Lung (tissue), 12 donors: ENCODE results near the gene MTHFD2. TPM values are rescaled to one million over a fixed set of nuclear protein-coding genes. Genes with fewer than 3 reads are reported as not detected.

Experiments used
- ATAC-seq: fragments of 200-7000 bp; cut with Tn5 transposase; one replicate; pipeline ENCODE4 v1.9.1; 2020; ENCODE audit warnings: moderate number of reproducible peaks; ENCODE audit not compliant: insufficient read depth, low FRiP score
- DNase-seq, 3 donors: peaks; one replicate each; pipeline ENCODE4 v3.0.0-alpha.2; 2013 to 2017
- H3K27ac ChIP-seq, 2 donors: one replicate each; pipeline ENCODE4 v1.5.1; 2013; ENCODE audit warnings: mild to moderate bottlenecking in 2 of 2, moderate library complexity in 2 of 2, control low read depth in 1 of 2, inconsistent platforms in 1 of 2, low read depth in 1 of 2, low read length in 1 of 2
- H3K27me3 ChIP-seq, 3 donors: one replicate each; pipeline ENCODE4 v1.5.1; 2013; ENCODE audit warnings: low read length in 2 of 3; ENCODE audit not compliant: control insufficient read depth in 3 of 3, insufficient read depth in 3 of 3
- H3K36me3 ChIP-seq, 4 donors: one replicate each; pipeline ENCODE4 v1.5.1; 2013; ENCODE audit warnings: low read length in 4 of 4, mild to moderate bottlenecking in 1 of 4, moderate library complexity in 1 of 4; ENCODE audit not compliant: control insufficient read depth in 4 of 4, insufficient read depth in 4 of 4
- H3K4me1 ChIP-seq, 5 donors: one replicate each; pipeline ENCODE4 v1.5.1; 2013; ENCODE audit warnings: low read length in 5 of 5, mild to moderate bottlenecking in 2 of 5, moderate library complexity in 1 of 5; ENCODE audit not compliant: control insufficient read depth in 5 of 5, insufficient read depth in 5 of 5
- H3K4me3 ChIP-seq: one replicate; pipeline ENCODE4 v1.5.1; 2013; ENCODE audit warnings: mild to moderate bottlenecking, control low read depth, moderate library complexity
- H3K9ac ChIP-seq, 2 donors: one replicate each; pipeline ENCODE4 v1.5.1; 2013; ENCODE audit warnings: low read length in 2 of 2, control low read depth in 1 of 2; ENCODE audit not compliant: insufficient read depth in 1 of 2
- H3K9me3 ChIP-seq, 4 donors: one replicate each; pipeline ENCODE4 v1.5.1; 2013; ENCODE audit warnings: low read length in 3 of 4, mild to moderate bottlenecking in 1 of 4, moderate library complexity in 1 of 4; ENCODE audit not compliant: control insufficient read depth in 4 of 4, insufficient read depth in 3 of 4
- WGBS, 2 donors: extraction: QIAGEN DNeasy Blood & Tissue Kit; methylation state at CpG; one replicate each; pipeline ENCODE4 v1.1.7; 2013; 5-methylcytosine and 5-hydroxymethylcytosine counted together
- polyA plus RNA-seq, 2 donors: library from polyadenylated mRNA; stranded (reverse); fragments of 200-250 nt; gene quantifications; one replicate each; pipeline ENCODE4 v1.2.1, GENCODE V29; 2013
- total RNA-seq, 2 donors: library from RNA; depleted of rRNA in 1 of 2; stranded (reverse); fragments of >200 nt in 1 of 2; gene quantifications; one replicate each; pipeline ENCODE4 v1.2.1, GENCODE V29; 2014 to 2021
- TF ChIP-seq, protein P1 (sequence below): IDR thresholded peaks from 2 replicates; pipeline ENCODE4 v1.5.1; 2012; ENCODE audit warnings: mild to moderate bottlenecking; ENCODE audit errors: control extremely low read depth, extremely low read depth
- donor health status: control.
- donor health status: control.
- donor health status: Bipolar disorder and iron deficiency.
- donor health status: healthy.
- donor health status: DM: yes; HTN: yes; CAD: no.

Gene MTHFD2
- total and polyA plus RNA-seq, 4 donors: 20.9 to 88.1 (median 58.2) TPM

DNA sequence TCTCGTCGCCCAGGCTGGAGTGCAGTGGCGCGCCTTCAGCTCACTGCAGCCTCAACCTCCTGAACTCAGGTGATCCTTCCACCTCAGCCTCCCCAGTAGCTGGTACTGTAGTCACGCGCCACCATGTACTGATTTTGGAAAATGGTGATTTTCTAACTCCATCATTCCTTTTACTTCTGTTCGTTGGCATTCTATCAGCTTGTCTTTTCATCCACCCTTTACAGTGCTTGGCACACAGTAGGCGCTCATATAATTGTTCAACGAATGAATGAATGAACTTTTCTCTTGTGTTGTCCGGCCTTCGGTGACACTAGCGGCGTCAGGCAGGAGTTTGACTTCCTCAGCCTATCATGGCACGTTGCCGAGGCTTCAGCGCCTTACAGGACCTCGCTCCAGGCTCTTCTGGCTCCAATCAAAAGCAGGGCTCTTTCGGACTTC, 373 bp upstream of the MTHFD2 start:
- H3K4me1 ChIP-seq: peaks cover 0 to 13% (median 0%) of the 10 kb centered on the region in 5 donors
- no peak overlapping the region for H3K4me3 ChIP-seq
- H3K9ac ChIP-seq: no peak overlapping the region
- TF ChIP-seq, protein P1, sequence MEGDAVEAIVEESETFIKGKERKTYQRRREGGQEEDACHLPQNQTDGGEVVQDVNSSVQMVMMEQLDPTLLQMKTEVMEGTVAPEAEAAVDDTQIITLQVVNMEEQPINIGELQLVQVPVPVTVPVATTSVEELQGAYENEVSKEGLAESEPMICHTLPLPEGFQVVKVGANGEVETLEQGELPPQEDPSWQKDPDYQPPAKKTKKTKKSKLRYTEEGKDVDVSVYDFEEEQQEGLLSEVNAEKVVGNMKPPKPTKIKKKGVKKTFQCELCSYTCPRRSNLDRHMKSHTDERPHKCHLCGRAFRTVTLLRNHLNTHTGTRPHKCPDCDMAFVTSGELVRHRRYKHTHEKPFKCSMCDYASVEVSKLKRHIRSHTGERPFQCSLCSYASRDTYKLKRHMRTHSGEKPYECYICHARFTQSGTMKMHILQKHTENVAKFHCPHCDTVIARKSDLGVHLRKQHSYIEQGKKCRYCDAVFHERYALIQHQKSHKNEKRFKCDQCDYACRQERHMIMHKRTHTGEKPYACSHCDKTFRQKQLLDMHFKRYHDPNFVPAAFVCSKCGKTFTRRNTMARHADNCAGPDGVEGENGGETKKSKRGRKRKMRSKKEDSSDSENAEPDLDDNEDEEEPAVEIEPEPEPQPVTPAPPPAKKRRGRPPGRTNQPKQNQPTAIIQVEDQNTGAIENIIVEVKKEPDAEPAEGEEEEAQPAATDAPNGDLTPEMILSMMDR: no peak
- DNase-seq: no peak
- H3K36me3 ChIP-seq: no peaks in the 10 kb centered on the region
- H3K9me3 ChIP-seq: no peaks in the 10 kb centered on the region
- H3K27ac ChIP-seq: peak overlapping the region in 1 of 2 donors; percentile 86
- WGBS, 2 donors: 34 to 37% methylated on average over 18 of the region's 18 CpGs
- no peak for ATAC-seq
- no peaks in the 10 kb centered on the region for H3K27me3 ChIP-seq

DNA sequence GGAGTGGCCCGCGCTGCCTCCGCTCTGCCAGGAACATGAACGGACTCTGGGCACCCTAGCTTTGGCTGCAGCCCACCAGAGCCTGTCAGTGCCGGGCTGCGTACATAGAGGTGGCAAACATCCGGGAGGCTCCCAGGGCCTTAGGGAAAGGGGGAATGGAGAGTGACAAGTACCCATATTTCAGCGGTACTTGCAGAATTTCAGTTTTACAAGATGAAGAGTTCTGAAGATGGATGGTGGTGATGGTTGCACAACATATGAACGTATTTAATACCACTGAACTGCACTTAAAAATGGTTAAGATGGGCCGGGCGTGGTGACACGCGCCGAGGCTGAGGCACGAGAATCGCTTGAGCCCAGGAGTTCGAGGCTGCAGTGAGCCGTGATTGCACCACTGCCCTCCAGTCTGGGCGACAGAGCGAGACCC, 873 bp downstream of the MTHFD2 start:
- peak overlapping the region; percentile 84 to 86 for H3K27ac ChIP-seq
- H3K9ac ChIP-seq: peak overlapping the region in 1 of 2 donors; percentile 0
- no peaks in the 10 kb centered on the region for H3K9me3 ChIP-seq
- peak overlapping the region; percentile 47 for H3K4me3 ChIP-seq
- H3K27me3 ChIP-seq: no peaks in the 10 kb centered on the region
- TF ChIP-seq, protein P1: no peak
- no peaks in the 10 kb centered on the region for H3K36me3 ChIP-seq
- ATAC-seq: no peak
- no peak for DNase-seq
- WGBS, 2 donors: 2 to 4% methylated on average over 18 to 20 of the region's 20 CpGs
- peaks cover 0 to 13% (median 0%) of the 10 kb centered on the region in 5 donors for H3K4me1 ChIP-seq

GRCh38 chr2:74199871-74200305, 1.5 kb downstream of the MTHFD2 start:
- WGBS, 2 donors: 36 to 46% methylated on average over 8 of the region's 8 CpGs
- no peaks in the 10 kb centered on the region for H3K27me3 ChIP-seq
- no peak for ATAC-seq
- peaks cover 0 to 13% (median 0%) of the 10 kb centered on the region in 5 donors for H3K4me1 ChIP-seq
- H3K27ac ChIP-seq: no peak overlapping the region
- TF ChIP-seq, protein P1: no peak
- no peaks in the 10 kb centered on the region for H3K36me3 ChIP-seq
- no peak overlapping the region for H3K9ac ChIP-seq
- peak in 2 of 3 donors; percentile 17 to 19 for DNase-seq
- H3K4me3 ChIP-seq: no peak overlapping the region
- no peaks in the 10 kb centered on the region for H3K9me3 ChIP-seq

- Histone ChIP-seq H3K4me3 (no peak overlapping the region), H3K4me1 (peaks cover 0 to 13% (median 0%) of the 10 kb centered on the region in 5 donors), H3K36me3 (no peaks in the 10 kb centered on the region), H3K27ac (no peak overlapping the region), H3K9me3 (no peaks in the 10 kb centered on the region), H3K9ac (no peak overlapping the region), H3K27me3 (no peaks in the 10 kb centered on the region)
- no peak for ATAC-seq
- WGBS, 2 donors: 85 to 98% methylated on average over 3 of the region's 3 CpGs
- TF ChIP-seq, protein P1: no peak
- no peak for DNase-seq
Observed at GRCh38 chr2:74201196-74201595, 2.8 kb downstream of the MTHFD2 start.
